Measurements from ENCODE around the gene EPYC. TPM values are rescaled to one million over a fixed set of nuclear protein-coding genes. Genes with fewer than 3 reads are reported as not detected.

EPYC gene
- total RNA-seq, 2 experiments from 2014 or later, result not detected

GRCh38 chr12:90916516-90916915 is 88.3 kb downstream of the EPYC start:
- CTCF ChIA-PET (ENCODE audit: unreplicated experiment), result no interaction called here
- TF ChIP-seq CTCF (conservative IDR thresholded peaks at IDR 0.05; ENCODE audit: low read length), result no peak
- TF ChIP-seq EZH2phosphoT487 (IDR thresholded peaks at IDR 0.05; ENCODE audit: borderline replicate concordance, low read depth, low read length), result no peak
- Histone ChIP-seq H3K4me1 (ENCODE audit: insufficient read depth, low read length, poor library complexity, severe bottlenecking) (no peaks in the 10 kb centered on the region), H3K9me3 (ENCODE audit: low read length) (no peaks in the 10 kb centered on the region), H4K20me1 (ENCODE audit: insufficient read depth, low read length) (no peaks in the 10 kb centered on the region), H3K36me3 (ENCODE audit: insufficient read depth, low read length) (no peaks in the 10 kb centered on the region), H3K79me2 (ENCODE audit: insufficient read depth, low read depth, low read length) (no peaks in the 10 kb centered on the region), H2AFZ (ENCODE audit: low read length) (no peak overlapping the region), H3K4me3 (ENCODE audit: low read depth, low read length, poor library complexity, severe bottlenecking) (no peak overlapping the region), H3K4me2 (ENCODE audit: low read length) (no peak overlapping the region), H3K9me2 (ENCODE audit: insufficient read depth, low read length) (no peaks in the 10 kb centered on the region), H3K27ac (ENCODE audit: low read depth, low read length, poor library complexity, severe bottlenecking) (no peak overlapping the region)
- intact Hi-C loops (cut with micrococcal nuclease; ENCODE audit: unreplicated experiment), result no loop called here
- POLR2A ChIA-PET, result no interaction called here
- DNase-seq (ENCODE audit: low spot score), result no peak
- BruUV-seq (replicated peaks), result no TSS peak

- no peaks in the 10 kb centered on the region for H3K36me3 ChIP-seq (ENCODE audit: insufficient read depth, low read length)
- H3K4me2 ChIP-seq (ENCODE audit: low read length), result no peak overlapping the region
- H2AFZ ChIP-seq (ENCODE audit: low read length), result no peak overlapping the region
- no TSS peak for BruUV-seq (replicated peaks)
- no peaks in the 10 kb centered on the region for H3K79me2 ChIP-seq (ENCODE audit: insufficient read depth, low read depth, low read length)
- H3K9me3 ChIP-seq (ENCODE audit: low read length), result no peaks in the 10 kb centered on the region
- no peaks in the 10 kb centered on the region for H3K4me1 ChIP-seq (ENCODE audit: insufficient read depth, low read length, poor library complexity, severe bottlenecking)
- ChIA-PET POLR2A (interaction anchor here (0.6 kb wide), 1 partner anchor 313 kb away, joined by 4 read pairs; no protein-coding TSS in a partner anchor), CTCF (ENCODE audit: unreplicated experiment) (no interaction called here)
- H3K27ac ChIP-seq (ENCODE audit: low read depth, low read length, poor library complexity, severe bottlenecking), result no peak overlapping the region
- intact Hi-C loops (cut with micrococcal nuclease; ENCODE audit: unreplicated experiment), result no loop called here
- TF ChIP-seq EZH2phosphoT487 (IDR thresholded peaks at IDR 0.05; ENCODE audit: borderline replicate concordance, low read depth, low read length), result no peak
- TF ChIP-seq CTCF (conservative IDR thresholded peaks at IDR 0.05; ENCODE audit: low read length), result no peak
- no peak for DNase-seq (ENCODE audit: low spot score)
- no peak overlapping the region for H3K4me3 ChIP-seq (ENCODE audit: low read depth, low read length, poor library complexity, severe bottlenecking)
- H3K9me2 ChIP-seq (ENCODE audit: insufficient read depth, low read length), result no peaks in the 10 kb centered on the region
- no peaks in the 10 kb centered on the region for H4K20me1 ChIP-seq (ENCODE audit: insufficient read depth, low read length)
These were observed 89.4 kb downstream of the EPYC start for GRCh38 chr12:90915353-90915752.

Other genes starting within 250 kb of the EPYC start
- gene CCER1, start 49.8 kb downstream of the EPYC start, total RNA-seq (2014; rRNA removed; shearing (Covaris generic)), result not detected in 2 replicates
- gene CCER1, start 49.8 kb downstream of the EPYC start, total RNA-seq (2022), result not detected in 2 replicates
- not detected in 2 replicates for gene KERA, start 53.1 kb upstream of the EPYC start, total RNA-seq (2014; rRNA removed; shearing (Covaris generic))
- not detected in 2 replicates for gene KERA, start 53.1 kb upstream of the EPYC start, total RNA-seq (2022)
- not detected in 2 replicates for gene LUM, start 106.5 kb upstream of the EPYC start, total RNA-seq (2014; rRNA removed; shearing (Covaris generic))
- not detected in 2 replicates for gene LUM, start 106.5 kb upstream of the EPYC start, total RNA-seq (2022)
- 0.54 TPM in 1 of 2 replicates, not detected in the other for gene DCN, start 177.8 kb upstream of the EPYC start, total RNA-seq (2014; rRNA removed; shearing (Covaris generic))
- not detected in 2 replicates for gene DCN, start 177.8 kb upstream of the EPYC start, total RNA-seq (2022)

Data from OCI-LY7 (cell line).